Neutrophil (primary cell): Measurements from ENCODE around the gene DAPK1.

ENCODE experiments used
- H3K27ac ChIP-seq: fragments of 200-600 bp; sonication (generic); 2 replicates; pipeline ENCODE4 v1.5.1; 2016; ENCODE audit warnings: mild to moderate bottlenecking, moderate library complexity
- H3K27me3 ChIP-seq: fragments of 200-600 bp; sonication (generic); 2 replicates; pipeline ENCODE4 v1.6.0; 2016; ENCODE audit warnings: mild to moderate bottlenecking
- H3K36me3 ChIP-seq: fragments of 200-600 bp; sonication (generic); 2 replicates; pipeline ENCODE4 v1.5.1; 2017
- H3K4me1 ChIP-seq, 2 experiments: fragments of 200-600 bp in 1 of 2; sonication (generic) in 1 of 2; 1 replicate in 1 of 2; 2 replicates in 1 of 2; pipeline versions ENCODE4 v1.5.1 to v1.6.1; 2013 to 2016; ENCODE audit warnings: low read depth in 1 of 2, low read length in 1 of 2, mild to moderate bottlenecking in 1 of 2, moderate library complexity in 1 of 2; ENCODE audit not compliant: control insufficient read depth in 1 of 2, insufficient read depth in 1 of 2
- H3K4me3 ChIP-seq, 2 experiments: fragments of 200-600 bp in 1 of 2; sonication (generic) in 1 of 2; 1 replicate in 1 of 2; 2 replicates in 1 of 2; pipeline ENCODE4 v1.5.1; 2013 to 2016; ENCODE audit warnings: low read depth in 1 of 2, low read length in 1 of 2, mild to moderate bottlenecking in 1 of 2, moderate library complexity in 1 of 2
- H3K9me3 ChIP-seq: fragments of 200-600 bp; sonication (generic); 2 replicates; pipeline ENCODE4 v1.5.1; 2016
- TF ChIP-seq, protein P1 (sequence below): fragments of 200-600 bp; sonication (generic); IDR thresholded peaks from 2 replicates; pipeline ENCODE4 v1.5.1; 2016; ENCODE audit warnings: antibody characterized with exemption

Gene DAPK1

DNA sequence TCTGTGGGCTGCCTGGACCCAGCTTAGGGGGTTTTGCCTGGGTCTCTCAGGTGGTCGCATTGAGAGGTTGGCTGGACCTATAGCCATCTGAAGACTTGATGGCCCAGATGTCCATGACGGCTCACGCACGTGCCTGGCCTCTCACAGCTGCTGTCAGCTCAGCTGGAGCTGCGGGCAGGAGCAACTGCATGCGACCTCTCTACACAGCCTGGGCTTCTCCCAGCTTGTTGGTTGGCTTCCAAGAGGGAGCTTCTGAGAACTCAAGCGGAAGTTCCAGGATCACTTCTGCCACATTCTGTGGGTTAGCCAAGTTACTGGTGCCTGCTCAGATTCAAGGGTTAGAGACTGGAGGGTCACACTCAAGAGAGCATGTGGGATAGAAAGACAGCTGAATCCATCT, 99.2 kb downstream of the DAPK1 start:
- H3K4me3 ChIP-seq, result no peak overlapping the region
- no peaks in the 10 kb centered on the region for H3K9me3 ChIP-seq
- no peaks in the 10 kb centered on the region for H3K27me3 ChIP-seq
- no peak overlapping the region for H3K27ac ChIP-seq
- TF ChIP-seq, protein P1, sequence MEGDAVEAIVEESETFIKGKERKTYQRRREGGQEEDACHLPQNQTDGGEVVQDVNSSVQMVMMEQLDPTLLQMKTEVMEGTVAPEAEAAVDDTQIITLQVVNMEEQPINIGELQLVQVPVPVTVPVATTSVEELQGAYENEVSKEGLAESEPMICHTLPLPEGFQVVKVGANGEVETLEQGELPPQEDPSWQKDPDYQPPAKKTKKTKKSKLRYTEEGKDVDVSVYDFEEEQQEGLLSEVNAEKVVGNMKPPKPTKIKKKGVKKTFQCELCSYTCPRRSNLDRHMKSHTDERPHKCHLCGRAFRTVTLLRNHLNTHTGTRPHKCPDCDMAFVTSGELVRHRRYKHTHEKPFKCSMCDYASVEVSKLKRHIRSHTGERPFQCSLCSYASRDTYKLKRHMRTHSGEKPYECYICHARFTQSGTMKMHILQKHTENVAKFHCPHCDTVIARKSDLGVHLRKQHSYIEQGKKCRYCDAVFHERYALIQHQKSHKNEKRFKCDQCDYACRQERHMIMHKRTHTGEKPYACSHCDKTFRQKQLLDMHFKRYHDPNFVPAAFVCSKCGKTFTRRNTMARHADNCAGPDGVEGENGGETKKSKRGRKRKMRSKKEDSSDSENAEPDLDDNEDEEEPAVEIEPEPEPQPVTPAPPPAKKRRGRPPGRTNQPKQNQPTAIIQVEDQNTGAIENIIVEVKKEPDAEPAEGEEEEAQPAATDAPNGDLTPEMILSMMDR, result no peak
- no peaks in the 10 kb centered on the region for H3K36me3 ChIP-seq
- peaks cover 50 to 53% of the 10 kb centered on the region in 2 experiments for H3K4me1 ChIP-seq

- Histone ChIP-seq H3K27me3 (no peaks in the 10 kb centered on the region), H3K27ac (no peak overlapping the region), H3K4me1 (peaks cover 56 to 57% of the 10 kb centered on the region in 2 experiments), H3K9me3 (no peaks in the 10 kb centered on the region), H3K4me3 (no peak overlapping the region), H3K36me3 (no peaks in the 10 kb centered on the region)
- TF ChIP-seq, protein P1, result no peak
Observed at GRCh38 chr9:87597710-87598443, 100.2 kb downstream of the DAPK1 start.

DNA sequence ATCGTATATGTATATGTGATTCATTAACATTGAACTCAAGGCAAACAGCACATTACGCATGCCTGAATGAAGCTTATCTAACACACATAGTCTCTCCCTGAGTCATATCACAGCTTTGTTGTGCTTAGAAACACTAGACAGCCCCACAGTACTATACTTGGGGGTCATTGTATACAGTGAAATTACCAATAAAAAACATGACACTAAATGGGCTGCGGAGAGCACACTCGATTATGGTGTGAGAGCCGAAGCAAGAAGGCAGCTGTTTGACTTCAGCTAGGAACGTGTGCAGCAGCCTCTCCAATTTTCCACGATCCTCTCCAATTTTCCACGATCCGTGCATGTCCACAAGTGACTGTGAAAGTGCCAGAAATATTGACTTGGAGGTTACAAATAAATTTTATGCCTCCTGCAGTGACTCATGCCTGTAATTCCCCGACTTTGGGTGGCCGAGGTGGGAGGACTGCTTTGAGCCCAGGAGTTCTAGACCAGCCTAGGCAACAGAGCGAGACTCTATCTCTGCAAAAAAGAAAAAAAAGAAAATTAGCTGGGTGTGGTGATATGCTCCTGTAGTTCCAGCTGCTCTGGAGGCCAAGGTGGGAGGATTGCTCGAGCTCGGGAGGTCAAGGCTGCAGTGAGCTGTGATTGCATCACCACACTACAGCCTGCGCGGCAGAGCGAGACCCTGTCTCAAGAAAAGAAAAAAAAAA, 102.4 kb downstream of the DAPK1 start:
- no peaks in the 10 kb centered on the region for H3K9me3 ChIP-seq
- TF ChIP-seq, protein P1, result no peak
- H3K36me3 ChIP-seq, result no peaks in the 10 kb centered on the region
- no peak overlapping the region for H3K27ac ChIP-seq
- peaks cover 3% of the 10 kb centered on the region for H3K27me3 ChIP-seq
- peaks cover 34 to 36% of the 10 kb centered on the region in 2 experiments for H3K4me1 ChIP-seq
- H3K4me3 ChIP-seq, result no peak overlapping the region

DNA sequence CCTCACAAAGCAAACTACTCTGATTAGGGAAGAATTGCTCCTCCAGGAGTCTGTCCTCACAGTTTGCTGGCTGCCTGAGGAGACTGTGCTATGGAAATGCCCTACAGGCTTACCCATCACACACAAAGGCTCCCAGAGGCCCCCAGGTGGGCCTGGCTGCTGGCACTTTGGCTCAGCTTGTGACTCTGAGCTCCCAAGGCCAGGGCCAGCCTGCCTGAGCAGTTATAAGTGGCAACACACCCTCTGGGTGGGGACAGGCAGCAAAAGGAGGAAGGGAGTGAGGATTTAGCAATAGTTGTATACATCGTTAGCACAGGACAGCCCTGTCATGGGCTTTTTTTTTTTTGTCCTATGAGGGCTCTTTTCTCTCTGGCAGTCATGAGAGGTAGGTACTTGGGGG, 103.5 kb downstream of the DAPK1 start:
- H3K27ac ChIP-seq, result peak overlapping the region; percentile 82
- H3K4me3 ChIP-seq, result peak overlapping the region in 1 of 2 experiments; percentile 16
- no peaks in the 10 kb centered on the region for H3K9me3 ChIP-seq
- peaks cover 5% of the 10 kb centered on the region for H3K27me3 ChIP-seq
- H3K36me3 ChIP-seq, result no peaks in the 10 kb centered on the region
- H3K4me1 ChIP-seq, result peaks cover 39 to 41% of the 10 kb centered on the region in 2 experiments
- TF ChIP-seq, protein P1, result no peak

DNA sequence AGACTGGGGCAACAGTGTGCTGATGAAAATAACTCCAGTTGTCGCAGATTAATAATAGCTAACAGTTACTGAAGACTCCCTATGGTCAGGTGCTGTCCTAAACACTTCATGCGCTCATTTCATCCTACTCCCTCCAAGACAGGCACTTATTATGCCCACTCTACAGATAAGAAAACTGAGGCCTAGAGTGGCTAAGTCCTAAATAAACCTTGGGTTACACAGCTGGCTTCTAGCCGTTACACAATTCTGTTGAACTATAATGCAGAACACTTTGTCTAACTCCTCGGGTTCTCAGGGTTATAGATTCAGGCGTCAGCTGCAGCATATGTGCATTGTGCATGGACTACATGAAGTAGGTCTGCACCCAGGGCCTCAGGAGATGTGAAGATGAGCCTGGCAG, 103.9 kb downstream of the DAPK1 start:
- Histone ChIP-seq H3K27ac (peak overlapping the region; percentile 82), H3K4me3 (no peak overlapping the region), H3K9me3 (no peaks in the 10 kb centered on the region), H3K27me3 (peaks cover 5% of the 10 kb centered on the region), H3K4me1 (peaks cover 39 to 41% of the 10 kb centered on the region in 2 experiments), H3K36me3 (no peaks in the 10 kb centered on the region)
- TF ChIP-seq, protein P1, result no peak
